Occipital lobe (tissue), 2 donors: ENCODE data around the gene SEPHS1. TPM values are rescaled to one million over a fixed set of nuclear protein-coding genes. Genes with fewer than 3 reads are reported as not detected.
"Not testable (repeated sequence)": the region's sequence is repeated elsewhere in the genome, so short reads cannot be mapped to it uniquely, and the experiment has no call there.

Experiments
- DNase-seq: peaks from one replicate; lab custom pipeline; 2025; lab: John Stamatoyannopoulos, UW
- total RNA-seq: library from RNA; depleted of rRNA; stranded (reverse); fragments of >200 nt; gene quantifications from one replicate; pipeline ENCODE4 v1.2.3, GENCODE V29; 2014

Gene SEPHS1
- total RNA-seq, 1 donor from 2014 or later = 34.9 TPM

DNA sequence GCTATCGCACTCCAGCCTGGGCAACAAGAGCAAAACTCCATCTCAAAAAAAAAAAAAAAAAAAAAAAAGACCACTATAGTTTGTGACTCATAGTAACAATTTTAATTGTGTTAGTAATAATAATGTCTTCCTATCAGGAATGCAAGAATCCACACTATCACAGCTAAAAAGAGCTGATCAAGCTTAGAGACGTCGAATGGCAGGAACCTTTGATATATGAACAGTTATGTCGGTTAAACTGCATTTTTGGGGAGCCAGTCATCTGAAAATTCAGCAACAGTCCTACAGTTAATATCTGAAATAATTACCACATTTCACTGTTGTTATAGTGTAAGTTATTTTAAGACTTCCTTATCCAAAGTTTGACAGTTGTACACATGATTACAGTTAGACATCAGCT is 57.0 kb downstream of the SEPHS1 start:
- DNase-seq = no peak

DNA sequence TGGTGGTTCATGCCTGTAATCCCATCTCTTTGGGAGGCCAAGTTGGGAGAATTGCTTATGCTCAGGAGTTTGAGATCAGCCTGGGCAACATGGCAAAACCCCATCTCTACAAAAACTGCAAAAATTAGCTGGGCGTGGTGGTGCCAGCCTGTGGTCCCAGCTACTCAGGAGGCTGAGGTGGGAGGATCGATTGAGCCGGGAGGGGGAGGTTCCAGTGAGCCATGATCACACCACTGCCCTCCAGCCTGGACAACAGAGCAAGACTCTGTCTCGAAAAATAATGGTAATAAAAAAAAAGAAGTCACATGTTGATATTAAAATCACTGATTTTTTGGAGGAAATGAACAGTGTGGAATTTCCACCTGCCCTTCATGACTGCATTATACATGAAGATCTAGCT is 64.0 kb downstream of the SEPHS1 start:
- DNase-seq = no peak

DNA sequence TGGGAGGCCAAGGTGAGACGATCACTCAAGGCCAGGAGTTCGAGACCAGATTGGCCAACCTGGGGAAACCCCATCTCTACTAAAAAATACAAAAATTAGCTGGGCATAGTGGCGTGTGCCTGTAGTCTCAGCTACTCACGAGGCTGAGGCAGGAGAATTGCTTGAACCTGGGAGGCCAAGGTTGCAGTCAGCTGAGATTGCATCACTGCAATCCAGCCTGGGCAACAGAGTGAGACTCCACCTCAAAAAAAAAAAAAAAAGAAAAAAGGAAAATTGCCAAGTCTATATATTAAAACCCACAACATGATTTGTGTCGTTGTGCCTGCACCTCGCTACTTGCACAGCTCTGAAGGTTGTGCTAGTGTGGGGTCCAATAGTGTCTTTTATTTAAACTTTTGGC is 65.7 kb downstream of the SEPHS1 start:
- DNase-seq = not testable (repeated sequence)

DNA sequence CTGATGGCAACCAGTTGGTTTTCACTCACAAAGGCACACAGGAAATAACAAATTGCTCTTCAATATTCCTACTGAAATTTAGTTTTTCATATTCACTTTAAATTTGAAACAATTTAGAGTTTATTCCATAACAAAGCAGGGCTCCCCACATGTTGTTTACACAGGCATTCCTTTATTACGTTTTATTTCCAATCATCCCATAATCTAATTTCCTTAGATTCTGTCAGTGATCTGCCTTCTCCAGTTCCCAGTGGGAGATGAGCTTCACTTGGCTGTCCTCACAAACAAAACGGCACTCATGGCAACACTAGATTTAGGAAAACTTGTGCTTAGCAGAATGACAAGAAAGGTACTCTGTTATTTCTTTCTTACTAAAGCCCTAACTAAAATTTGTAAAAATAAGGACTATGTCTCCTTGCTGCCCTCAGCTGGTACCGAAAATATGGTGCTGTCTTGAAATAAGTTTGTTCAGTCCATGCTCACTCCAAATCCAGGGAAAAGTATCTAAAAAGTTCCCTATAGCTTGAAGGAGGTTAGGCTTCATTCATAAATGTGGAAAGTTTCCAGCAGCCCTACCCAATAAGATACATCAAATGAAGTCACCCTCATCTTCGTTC is 71.2 kb downstream of the SEPHS1 start:
- DNase-seq = no peak

DNA sequence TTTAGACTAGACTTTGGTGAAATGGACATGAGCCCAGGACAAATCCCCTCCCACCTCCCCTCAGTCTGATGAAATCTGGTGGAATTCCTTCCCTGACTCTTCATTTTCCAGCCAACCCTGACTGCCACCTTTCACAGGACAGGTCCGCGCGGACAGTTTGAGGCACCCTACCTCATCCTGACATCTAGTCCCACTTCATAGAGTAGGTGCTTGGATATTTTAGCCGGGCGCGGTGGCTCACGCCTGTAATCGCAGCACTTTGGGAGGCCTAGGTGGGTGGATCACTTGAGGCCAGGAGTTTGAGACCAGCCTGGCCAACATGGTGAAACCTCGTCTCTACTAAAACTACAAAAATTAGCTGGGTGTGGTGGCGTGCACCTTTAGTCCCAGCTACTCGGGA is 71.9 kb downstream of the SEPHS1 start:
- not testable (repeated sequence) for DNase-seq

DNA sequence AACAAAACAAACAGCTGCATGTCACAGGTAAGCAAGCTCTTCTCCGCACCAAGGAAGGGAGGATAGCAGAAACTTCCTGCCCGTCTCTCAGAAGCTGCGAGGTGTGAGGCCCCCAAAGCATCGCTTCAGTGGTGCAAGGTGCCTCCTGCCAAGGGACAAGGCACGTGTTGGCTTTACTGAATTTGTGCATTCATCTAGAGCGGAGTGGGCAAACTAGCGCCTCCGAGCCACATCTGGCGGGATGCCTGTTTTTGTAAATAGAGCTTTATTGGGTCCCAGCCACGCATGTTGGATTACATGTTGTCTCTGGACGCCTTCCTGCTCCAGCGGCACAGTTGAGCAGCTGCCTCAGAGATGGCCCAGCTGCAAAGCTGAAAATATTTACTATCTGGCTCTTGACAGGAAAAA is 75.9 kb downstream of the SEPHS1 start:
- peak; percentile 62 for DNase-seq

DNA sequence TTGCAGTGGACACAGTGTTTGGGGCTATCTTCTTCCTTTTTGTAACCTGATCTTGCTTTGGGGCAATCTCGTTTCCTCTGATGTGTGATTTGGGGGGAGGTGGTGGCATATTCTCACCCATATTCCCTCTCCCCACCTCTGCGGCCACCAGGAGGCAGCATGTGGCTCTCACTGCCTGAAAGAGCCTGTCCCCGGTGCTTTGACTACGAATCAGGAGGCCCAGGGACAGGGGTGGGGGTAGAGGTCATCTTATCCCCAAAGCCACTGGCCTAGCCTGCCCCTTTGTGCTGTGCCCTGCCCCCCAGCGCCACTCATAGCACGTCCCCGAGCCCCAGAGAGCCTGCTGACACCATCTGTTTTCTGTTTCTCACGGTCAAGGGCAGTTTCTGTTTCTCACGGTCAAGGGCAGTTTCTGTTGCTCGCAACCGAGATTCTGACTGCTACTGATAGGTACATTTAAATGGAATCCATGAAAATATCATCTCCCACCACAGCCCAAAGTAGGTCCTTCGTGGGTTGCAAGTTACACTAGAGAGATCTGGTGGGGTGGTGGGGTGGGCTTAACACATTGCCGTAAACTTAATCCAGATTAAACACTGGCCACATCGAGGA is 76.4 kb downstream of the SEPHS1 start:
- DNase-seq = peak; percentile 7

DNA sequence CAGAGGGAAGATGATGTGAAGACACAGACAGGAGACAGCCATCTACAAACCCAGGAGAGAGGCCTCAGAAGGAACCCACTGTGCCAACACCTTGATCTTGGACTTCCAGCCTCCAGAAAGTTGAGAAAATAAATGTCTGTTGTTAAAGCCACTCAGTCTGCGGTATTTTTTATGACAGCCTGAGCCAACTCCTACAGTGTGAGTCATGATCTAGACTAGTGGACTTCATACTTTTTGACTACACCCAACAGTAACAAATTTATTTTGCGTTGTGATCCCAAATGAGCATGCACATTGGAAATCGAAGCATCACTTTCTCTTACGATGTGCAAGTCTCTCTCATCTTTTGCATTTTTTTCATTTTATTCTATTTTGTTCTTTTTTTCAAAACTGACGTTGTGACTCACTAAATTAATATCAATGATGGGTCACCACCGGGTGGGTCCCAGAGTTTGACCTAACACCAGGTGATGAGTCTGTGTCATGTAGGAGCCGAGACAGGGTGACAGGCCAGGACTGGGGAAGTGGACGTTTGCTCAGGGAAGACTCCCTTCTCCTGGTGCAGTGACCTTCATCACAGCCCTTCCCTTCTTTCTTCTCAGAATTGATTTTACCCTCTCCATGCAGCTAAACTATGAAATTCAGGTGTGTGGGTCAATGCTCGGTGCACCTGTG is 77.1 kb downstream of the SEPHS1 start:
- DNase-seq = no peak

DNA sequence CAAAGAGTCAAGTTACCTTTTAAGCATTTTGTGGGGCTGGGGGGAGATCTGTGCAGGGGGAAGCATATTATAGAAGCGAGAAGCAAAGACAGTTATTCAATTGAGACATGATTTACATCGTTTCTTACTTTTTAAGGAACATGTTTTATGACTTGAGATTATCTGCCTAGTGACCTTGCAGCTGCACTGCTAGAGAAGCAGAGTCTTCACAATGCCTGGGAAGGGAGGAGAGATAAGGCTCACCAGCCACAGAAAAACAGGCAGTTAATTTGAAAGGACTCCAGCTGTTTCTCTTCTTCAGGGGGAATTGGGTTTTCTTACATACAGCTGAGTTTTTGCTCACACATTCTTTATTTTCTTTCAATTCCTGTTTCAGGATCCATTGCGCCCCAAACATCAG is 79.3 kb downstream of the SEPHS1 start:
- no peak for DNase-seq

DNA sequence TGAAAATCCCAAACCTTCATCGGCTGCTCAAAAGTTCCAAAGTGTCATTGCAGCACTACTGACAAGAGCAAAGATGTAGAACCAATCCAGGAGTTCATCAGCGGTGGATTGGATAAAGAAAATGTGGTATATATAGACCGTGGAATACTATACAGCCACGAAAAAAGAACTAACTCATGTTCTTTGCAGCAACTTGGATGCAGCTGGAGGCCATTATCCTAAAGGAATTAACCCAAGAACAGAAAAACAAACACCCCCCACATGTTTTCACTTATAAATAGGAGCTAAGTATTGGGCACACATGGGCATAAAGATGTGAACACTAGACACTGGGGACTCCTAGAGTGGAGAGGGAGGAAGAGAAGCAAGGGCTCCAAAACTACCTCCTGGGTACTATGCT is 79.8 kb downstream of the SEPHS1 start:
- no peak for DNase-seq

Other genes with a start within 250 kb of the SEPHS1 start
- 73.3 TPM for gene OPTN, start 248.1 kb downstream of the SEPHS1 start, total RNA-seq
- 2.5 TPM for gene MCM10, start 186.7 kb downstream of the SEPHS1 start, total RNA-seq
- gene UCMA, start 113.9 kb downstream of the SEPHS1 start, total RNA-seq = not detected
- 9.8 TPM for gene PHYH, start 48.2 kb downstream of the SEPHS1 start, total RNA-seq
- 4.8 TPM for gene BEND7, start 180.7 kb upstream of the SEPHS1 start, total RNA-seq
- 39.8 TPM for gene PRPF18, start 238.7 kb upstream of the SEPHS1 start, total RNA-seq